Osteocyte (in vitro differentiated cells): ENCODE data around the gene S1PR2. TPM values are rescaled to one million over a fixed set of nuclear protein-coding genes. Genes with fewer than 3 reads are reported as not detected.
A peak's percentile ranks its signal among the peaks of the same experiment; 100 is the strongest.

Source experiments
- DNase-seq: peaks from one replicate; pipeline ENCODE4 v3.0.0; 2021; ENCODE audit warnings: mixed read lengths; ENCODE audit not compliant: unreplicated experiment; ENCODE audit errors: extremely low spot score
- H3K27ac Mint-ChIP-seq: one replicate; pipeline ENCODE4 v1.8.0; 2021; ENCODE audit warnings: mild to moderate bottlenecking, mixed read lengths; ENCODE audit not compliant: unreplicated experiment
- H3K27me3 Mint-ChIP-seq: one replicate; pipeline ENCODE4 v1.8.0; 2021; ENCODE audit warnings: mixed read lengths; ENCODE audit not compliant: unreplicated experiment
- H3K36me3 Mint-ChIP-seq: one replicate; pipeline ENCODE4 v1.8.0; 2021; ENCODE audit warnings: mixed read lengths; ENCODE audit not compliant: unreplicated experiment
- H3K4me1 Mint-ChIP-seq: one replicate; pipeline ENCODE4 v1.8.0; 2021; ENCODE audit warnings: mixed read lengths; ENCODE audit not compliant: unreplicated experiment
- H3K4me3 Mint-ChIP-seq: one replicate; pipeline ENCODE4 v1.8.0; 2021; ENCODE audit warnings: mild to moderate bottlenecking, moderate library complexity, mixed read lengths; ENCODE audit not compliant: unreplicated experiment
- H3K9me3 Mint-ChIP-seq: one replicate; pipeline ENCODE4 v1.8.0; 2021; ENCODE audit warnings: mixed read lengths; ENCODE audit not compliant: unreplicated experiment
- total RNA-seq: library from RNA; stranded (reverse); gene quantifications from 2 replicates; pipeline ENCODE4 v1.2.1, GENCODE V29; 2021
- TF ChIP-seq, protein P1 (sequence below): fragments of 200-600 bp; sonication (generic); IDR thresholded peaks from 2 replicates; pipeline ENCODE4 v1.5.0; 2021; ENCODE audit warnings: antibody characterized with exemption, mild to moderate bottlenecking, moderate library complexity

Gene S1PR2
- total RNA-seq, 1 donor from 2014 or later, result 23.6 TPM

DNA sequence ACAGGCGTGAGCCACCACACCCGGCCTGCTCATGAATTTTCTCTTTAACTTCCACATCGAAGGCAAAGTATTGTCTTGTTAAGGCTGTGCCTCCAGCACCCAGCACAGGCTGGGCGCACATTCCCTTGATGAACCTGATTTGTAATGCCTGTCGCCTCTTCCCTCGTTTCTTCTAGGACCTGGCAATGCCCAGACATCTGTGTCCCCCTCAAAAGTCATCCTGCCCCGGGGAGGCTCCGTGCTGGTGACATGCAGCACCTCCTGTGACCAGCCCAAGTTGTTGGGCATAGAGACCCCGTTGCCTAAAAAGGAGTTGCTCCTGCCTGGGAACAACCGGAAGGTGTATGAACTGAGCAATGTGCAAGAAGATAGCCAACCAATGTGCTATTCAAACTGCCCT is 43.5 kb upstream of the S1PR2 start:
- Mint-ChIP-seq H3K36me3 (peaks cover 10% of the 10 kb centered on the region), H3K27ac (no peak overlapping the region)

GRCh38 chr19:10271543-10272086 is 40.5 kb upstream of the S1PR2 start:
- Mint-ChIP-seq H3K9me3 (no peaks in the 10 kb centered on the region), H3K36me3 (peaks cover 6% of the 10 kb centered on the region), H3K27ac (peak overlapping the region; percentile 78), H3K27me3 (no peaks in the 10 kb centered on the region), H3K4me1 (peaks cover 25% of the 10 kb centered on the region), H3K4me3 (peak overlapping the region; percentile 71)
- TF ChIP-seq, protein P1, sequence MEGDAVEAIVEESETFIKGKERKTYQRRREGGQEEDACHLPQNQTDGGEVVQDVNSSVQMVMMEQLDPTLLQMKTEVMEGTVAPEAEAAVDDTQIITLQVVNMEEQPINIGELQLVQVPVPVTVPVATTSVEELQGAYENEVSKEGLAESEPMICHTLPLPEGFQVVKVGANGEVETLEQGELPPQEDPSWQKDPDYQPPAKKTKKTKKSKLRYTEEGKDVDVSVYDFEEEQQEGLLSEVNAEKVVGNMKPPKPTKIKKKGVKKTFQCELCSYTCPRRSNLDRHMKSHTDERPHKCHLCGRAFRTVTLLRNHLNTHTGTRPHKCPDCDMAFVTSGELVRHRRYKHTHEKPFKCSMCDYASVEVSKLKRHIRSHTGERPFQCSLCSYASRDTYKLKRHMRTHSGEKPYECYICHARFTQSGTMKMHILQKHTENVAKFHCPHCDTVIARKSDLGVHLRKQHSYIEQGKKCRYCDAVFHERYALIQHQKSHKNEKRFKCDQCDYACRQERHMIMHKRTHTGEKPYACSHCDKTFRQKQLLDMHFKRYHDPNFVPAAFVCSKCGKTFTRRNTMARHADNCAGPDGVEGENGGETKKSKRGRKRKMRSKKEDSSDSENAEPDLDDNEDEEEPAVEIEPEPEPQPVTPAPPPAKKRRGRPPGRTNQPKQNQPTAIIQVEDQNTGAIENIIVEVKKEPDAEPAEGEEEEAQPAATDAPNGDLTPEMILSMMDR, result no peak
- DNase-seq, result no peak

More for the DNA sequence above, 43.5 kb upstream of the S1PR2 start:
- DNase-seq, result no peak
- Mint-ChIP-seq H3K4me1 (peaks cover 34% of the 10 kb centered on the region), H3K27me3 (no peaks in the 10 kb centered on the region), H3K4me3 (no peak overlapping the region), H3K9me3 (no peaks in the 10 kb centered on the region)
- TF ChIP-seq, protein P1, result no peak

DNA sequence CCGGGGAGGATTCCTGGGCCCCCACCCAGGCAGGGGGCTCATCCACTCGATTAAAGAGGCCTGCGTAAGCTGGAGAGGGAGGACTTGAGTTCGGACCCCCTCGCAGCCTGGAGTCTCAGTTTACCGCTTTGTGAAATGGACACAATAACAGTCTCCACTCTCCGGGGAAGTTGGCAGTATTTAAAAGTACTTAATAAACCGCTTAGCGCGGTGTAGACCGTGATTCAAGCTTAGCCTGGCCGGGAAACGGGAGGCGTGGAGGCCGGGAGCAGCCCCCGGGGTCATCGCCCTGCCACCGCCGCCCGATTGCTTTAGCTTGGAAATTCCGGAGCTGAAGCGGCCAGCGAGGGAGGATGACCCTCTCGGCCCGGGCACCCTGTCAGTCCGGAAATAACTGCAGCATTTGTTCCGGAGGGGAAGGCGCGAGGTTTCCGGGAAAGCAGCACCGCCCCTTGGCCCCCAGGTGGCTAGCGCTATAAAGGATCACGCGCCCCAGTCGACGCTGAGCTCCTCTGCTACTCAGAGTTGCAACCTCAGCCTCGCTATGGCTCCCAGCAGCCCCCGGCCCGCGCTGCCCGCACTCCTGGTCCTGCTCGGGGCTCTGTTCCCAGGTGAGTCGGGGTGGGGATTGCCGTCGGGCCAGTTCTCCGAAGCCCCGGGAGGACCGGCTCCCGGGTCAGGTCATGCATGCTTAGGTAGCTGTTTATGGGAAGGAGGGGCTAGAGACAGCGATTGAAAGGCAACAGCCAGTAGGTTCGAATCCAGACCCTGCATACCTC is 39.7 kb upstream of the S1PR2 start, which contains the start of gene ICAM1:
Gene ICAM1, plus strand, starts transcription at position 505 of the 779 bp plus-strand sequence. Its CDS starts 40 bp downstream, at position 545.
- H3K36me3 Mint-ChIP-seq, result peaks cover 6% of the 10 kb centered on the region
- H3K4me1 Mint-ChIP-seq, result peaks cover 23% of the 10 kb centered on the region
- TF ChIP-seq, protein P1, result no peak
- H3K27ac Mint-ChIP-seq, result peak within 1 kb of the TSS; percentile 78
- no peaks in the 10 kb centered on the region for H3K27me3 Mint-ChIP-seq
- H3K9me3 Mint-ChIP-seq, result no peaks in the 10 kb centered on the region
- DNase-seq, result peak; percentile 88
- H3K4me3 Mint-ChIP-seq, result peak within 1 kb of the TSS; percentile 71

DNA sequence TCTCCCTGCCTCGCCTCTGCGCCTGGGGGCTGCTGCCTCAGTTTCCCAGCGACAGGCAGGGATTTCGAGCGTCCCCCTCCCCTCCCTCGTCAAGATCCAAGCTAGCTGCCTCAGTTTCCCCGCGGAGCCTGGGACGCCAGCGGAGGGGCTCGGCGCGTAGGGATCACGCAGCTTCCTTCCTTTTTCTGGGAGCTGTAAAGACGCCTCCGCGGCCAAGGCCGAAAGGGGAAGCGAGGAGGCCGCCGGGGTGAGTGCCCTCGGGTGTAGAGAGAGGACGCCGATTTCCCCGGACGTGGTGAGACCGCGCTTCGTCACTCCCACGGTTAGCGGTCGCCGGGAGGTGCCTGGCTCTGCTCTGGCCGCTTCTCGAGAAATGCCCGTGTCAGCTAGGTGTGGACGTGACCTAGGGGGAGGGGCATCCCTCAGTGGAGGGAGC is 39.1 kb upstream of the S1PR2 start:
- peaks cover 23% of the 10 kb centered on the region for H3K4me1 Mint-ChIP-seq
- H3K9me3 Mint-ChIP-seq, result no peaks in the 10 kb centered on the region
- peak overlapping the region; percentile 71 for H3K4me3 Mint-ChIP-seq
- TF ChIP-seq, protein P1, result no peak
- no peaks in the 10 kb centered on the region for H3K27me3 Mint-ChIP-seq
- peaks cover 6% of the 10 kb centered on the region for H3K36me3 Mint-ChIP-seq
- peak overlapping the region; percentile 78 for H3K27ac Mint-ChIP-seq
- peak; percentile 83 for DNase-seq
